ENCODE measurements around the gene LHX5.

The LHX5 gene

DNA sequence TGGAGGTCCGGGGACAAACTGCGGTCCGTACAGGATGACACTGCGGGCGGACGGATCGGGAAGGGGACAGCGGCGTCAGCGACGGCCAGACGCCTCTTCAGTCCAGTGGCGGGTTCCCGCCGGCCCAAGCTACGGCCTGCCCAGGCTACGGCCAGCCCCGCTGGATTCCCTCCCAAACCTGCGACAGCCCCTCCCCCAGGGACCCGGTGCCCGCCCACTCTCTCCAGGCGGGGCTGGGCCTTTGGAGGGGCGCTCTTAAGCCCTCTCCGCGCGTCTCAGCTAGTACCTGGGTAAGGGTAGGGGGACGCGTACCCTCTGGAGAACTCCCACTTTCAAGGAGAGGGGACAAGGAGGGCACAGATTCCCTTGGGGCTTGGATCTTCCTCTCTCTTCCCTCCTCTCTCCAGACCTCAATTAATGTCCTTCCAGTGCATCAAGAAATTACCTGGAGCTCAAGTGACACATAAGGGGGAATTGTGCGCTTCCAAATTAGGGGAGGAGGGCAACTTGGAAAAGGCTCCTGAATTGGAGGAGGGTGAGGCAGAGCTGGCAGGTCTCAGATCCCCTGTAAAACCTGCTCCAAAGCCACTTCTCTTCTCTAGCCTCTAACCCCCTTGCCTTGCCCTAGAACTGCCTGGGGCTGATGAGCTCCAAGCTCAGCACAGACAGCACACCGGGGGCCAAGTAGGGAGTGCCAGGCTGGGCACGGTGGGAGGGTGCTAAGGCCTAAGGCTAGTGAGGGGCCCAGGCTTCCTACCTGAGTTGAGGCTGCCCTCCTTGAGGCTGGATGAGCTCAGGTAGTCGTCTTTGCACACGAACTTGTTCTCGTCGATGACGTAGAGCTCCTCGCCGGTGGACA, 3.1 kb downstream of the LHX5 start:
- no peak overlapping the region for H3K27ac ChIP-seq (ENCODE audit: low read depth, low read length)
- no peaks in the 10 kb centered on the region for H3F3A ChIP-seq (ENCODE audit: insufficient read depth)
- TF ChIP-seq, protein P1, sequence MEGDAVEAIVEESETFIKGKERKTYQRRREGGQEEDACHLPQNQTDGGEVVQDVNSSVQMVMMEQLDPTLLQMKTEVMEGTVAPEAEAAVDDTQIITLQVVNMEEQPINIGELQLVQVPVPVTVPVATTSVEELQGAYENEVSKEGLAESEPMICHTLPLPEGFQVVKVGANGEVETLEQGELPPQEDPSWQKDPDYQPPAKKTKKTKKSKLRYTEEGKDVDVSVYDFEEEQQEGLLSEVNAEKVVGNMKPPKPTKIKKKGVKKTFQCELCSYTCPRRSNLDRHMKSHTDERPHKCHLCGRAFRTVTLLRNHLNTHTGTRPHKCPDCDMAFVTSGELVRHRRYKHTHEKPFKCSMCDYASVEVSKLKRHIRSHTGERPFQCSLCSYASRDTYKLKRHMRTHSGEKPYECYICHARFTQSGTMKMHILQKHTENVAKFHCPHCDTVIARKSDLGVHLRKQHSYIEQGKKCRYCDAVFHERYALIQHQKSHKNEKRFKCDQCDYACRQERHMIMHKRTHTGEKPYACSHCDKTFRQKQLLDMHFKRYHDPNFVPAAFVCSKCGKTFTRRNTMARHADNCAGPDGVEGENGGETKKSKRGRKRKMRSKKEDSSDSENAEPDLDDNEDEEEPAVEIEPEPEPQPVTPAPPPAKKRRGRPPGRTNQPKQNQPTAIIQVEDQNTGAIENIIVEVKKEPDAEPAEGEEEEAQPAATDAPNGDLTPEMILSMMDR (IDR thresholded peaks at IDR 0.05; ENCODE audit: insufficient read depth, low read length, poor library complexity, severe bottlenecking): no peak
- TF ChIP-seq EZH2phosphoT487 (conservative IDR thresholded peaks at IDR 0.05; ENCODE audit: low read length): no peak
- H4K20me1 ChIP-seq (ENCODE audit: low read depth, low read length): no peaks in the 10 kb centered on the region
- no peak overlapping the region for H2AFZ ChIP-seq (ENCODE audit: low read depth, low read length, severe bottlenecking)
- H3K9ac ChIP-seq (ENCODE audit: low read length): no peak overlapping the region
- no peak overlapping the region for H3K4me2 ChIP-seq (ENCODE audit: low read depth, low read length, poor library complexity, severe bottlenecking)
- H3K27me3 ChIP-seq (ENCODE audit: low read length): no peaks in the 10 kb centered on the region
- no peak overlapping the region for H3K4me3 ChIP-seq (ENCODE audit: insufficient read depth, low read length, poor library complexity, severe bottlenecking)
- no peaks in the 10 kb centered on the region for H3K36me3 ChIP-seq (ENCODE audit: low read length)
- no peaks in the 10 kb centered on the region for H3K9me3 ChIP-seq (ENCODE audit: insufficient read depth, low read length)
- H3K79me2 ChIP-seq (ENCODE audit: insufficient read depth, low read length): no peaks in the 10 kb centered on the region
- no peaks in the 10 kb centered on the region for H3K9me2 ChIP-seq (replicated peaks; ENCODE audit: insufficient read depth, low read length)

DNA sequence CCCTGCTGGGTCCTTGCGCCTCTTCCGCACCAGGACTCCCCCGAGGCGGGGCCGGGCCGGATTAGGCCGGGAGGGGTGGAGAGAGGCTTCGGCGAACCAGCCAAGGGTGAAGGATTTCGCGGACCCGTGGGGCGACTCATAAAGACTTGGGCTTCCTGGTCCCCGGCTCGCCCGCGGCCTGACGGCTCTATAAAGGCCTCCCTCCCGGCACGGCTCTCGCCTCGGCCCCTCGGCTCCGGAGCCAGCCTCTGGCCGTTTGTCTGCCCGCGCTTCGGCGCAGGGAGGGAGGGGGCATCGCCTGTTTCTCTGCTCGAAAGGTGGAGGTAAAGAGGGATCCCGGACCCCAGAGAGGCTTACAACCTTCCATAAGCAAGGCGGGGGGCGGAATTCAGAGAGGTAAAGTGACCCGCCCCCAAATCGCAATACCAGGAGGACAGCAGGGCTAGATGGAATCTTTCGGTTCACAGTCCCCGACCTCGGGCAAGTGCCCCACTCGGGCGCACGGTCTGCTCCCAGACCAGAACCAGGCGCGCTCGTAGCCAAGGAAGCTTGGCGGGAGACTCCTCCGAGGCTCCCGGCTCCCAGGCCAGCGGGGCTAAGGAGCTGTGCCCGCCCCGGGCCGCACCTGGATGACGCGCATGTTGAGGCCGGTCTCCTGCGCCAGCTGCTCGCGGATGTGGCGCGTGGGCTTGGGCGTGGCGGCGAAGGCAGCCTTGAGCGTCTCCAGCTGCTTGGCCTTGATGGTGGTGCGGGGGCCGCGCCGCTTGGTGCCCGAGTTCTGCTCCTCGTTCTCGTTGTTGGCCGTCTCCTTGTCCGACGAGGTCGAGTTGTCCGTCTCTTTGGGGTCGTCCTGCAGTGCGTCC, 3.9 kb downstream of the LHX5 start:
- Histone ChIP-seq H3K4me2 (ENCODE audit: low read depth, low read length, poor library complexity, severe bottlenecking) (no peak overlapping the region), H3F3A (ENCODE audit: insufficient read depth) (no peaks in the 10 kb centered on the region), H3K9ac (ENCODE audit: low read length) (no peak overlapping the region), H3K4me3 (ENCODE audit: insufficient read depth, low read length, poor library complexity, severe bottlenecking) (no peak overlapping the region), H3K79me2 (ENCODE audit: insufficient read depth, low read length) (no peaks in the 10 kb centered on the region), H2AFZ (ENCODE audit: low read depth, low read length, severe bottlenecking) (no peak overlapping the region), H3K27me3 (ENCODE audit: low read length) (no peaks in the 10 kb centered on the region), H4K20me1 (ENCODE audit: low read depth, low read length) (no peaks in the 10 kb centered on the region), H3K36me3 (ENCODE audit: low read length) (no peaks in the 10 kb centered on the region), H3K9me3 (ENCODE audit: insufficient read depth, low read length) (no peaks in the 10 kb centered on the region), H3K27ac (ENCODE audit: low read depth, low read length) (no peak overlapping the region), H3K9me2 (replicated peaks; ENCODE audit: insufficient read depth, low read length) (no peaks in the 10 kb centered on the region)
- TF ChIP-seq, protein P1 (IDR thresholded peaks at IDR 0.05; ENCODE audit: insufficient read depth, low read length, poor library complexity, severe bottlenecking): no peak
- TF ChIP-seq EZH2phosphoT487 (conservative IDR thresholded peaks at IDR 0.05; ENCODE audit: low read length): no peak

DNA sequence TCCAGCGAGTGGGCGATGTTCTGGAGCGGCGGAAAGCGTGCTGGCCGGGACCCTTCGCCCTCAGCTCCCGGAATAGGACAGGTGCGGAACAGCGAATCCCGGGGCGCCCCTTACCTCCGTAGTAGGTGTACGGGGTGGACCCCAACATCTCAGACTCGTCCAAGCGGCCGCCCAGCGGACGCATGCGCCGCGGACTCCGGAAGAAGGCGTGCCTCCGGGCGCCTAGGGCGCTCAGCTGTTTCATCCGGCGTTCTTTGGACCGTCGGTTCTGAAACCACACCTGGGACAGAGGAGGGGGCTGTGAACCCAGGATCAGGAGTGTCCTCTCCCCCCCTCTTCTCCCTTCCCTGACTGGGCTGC, 4.5 kb downstream of the LHX5 start:
- no peak overlapping the region for H3K9ac ChIP-seq (ENCODE audit: low read length)

More for the DNA sequence above, 4.5 kb downstream of the LHX5 start:
- no peaks in the 10 kb centered on the region for H3K9me3 ChIP-seq (ENCODE audit: insufficient read depth, low read length)
- H3K4me3 ChIP-seq (ENCODE audit: insufficient read depth, low read length, poor library complexity, severe bottlenecking): no peak overlapping the region
- H3K36me3 ChIP-seq (ENCODE audit: low read length): no peaks in the 10 kb centered on the region
- H3K4me2 ChIP-seq (ENCODE audit: low read depth, low read length, poor library complexity, severe bottlenecking): no peak overlapping the region
- TF ChIP-seq EZH2phosphoT487 (conservative IDR thresholded peaks at IDR 0.05; ENCODE audit: low read length): no peak
- TF ChIP-seq, protein P1 (IDR thresholded peaks at IDR 0.05; ENCODE audit: insufficient read depth, low read length, poor library complexity, severe bottlenecking): no peak
- no peaks in the 10 kb centered on the region for H3K79me2 ChIP-seq (ENCODE audit: insufficient read depth, low read length)
- no peaks in the 10 kb centered on the region for H4K20me1 ChIP-seq (ENCODE audit: low read depth, low read length)
- no peak overlapping the region for H2AFZ ChIP-seq (ENCODE audit: low read depth, low read length, severe bottlenecking)
- H3F3A ChIP-seq (ENCODE audit: insufficient read depth): no peaks in the 10 kb centered on the region
- H3K27ac ChIP-seq (ENCODE audit: low read depth, low read length): no peak overlapping the region
- H3K9me2 ChIP-seq (replicated peaks; ENCODE audit: insufficient read depth, low read length): no peaks in the 10 kb centered on the region
- H3K27me3 ChIP-seq (ENCODE audit: low read length): no peaks in the 10 kb centered on the region

Data from SU-DHL-6 (cell line).